IMR-90 (cell line): ENCODE results near the gene DUSP16. TPM values are rescaled to one million over a fixed set of nuclear protein-coding genes. Genes with fewer than 3 reads are reported as not detected.

Source experiments
- ATAC-seq: fragments of 200-7000 bp; cut with Tn5 transposase; 2 replicates; pipeline ENCODE4 v1.9.1; 2020; ENCODE audit warnings: low read depth, mild to moderate bottlenecking, moderate library complexity
- BruUV-seq: library from RNA; stranded (reverse); fragments of 400-500 nt; replicated peaks from 2 replicates; lab custom pipeline; 2021; lab: Mats Ljungman, UMichigan
- CTCF ChIA-PET: fragments of 300-600 bp; formaldehyde crosslinking; extraction: SDS; loops from one replicate; lab custom pipeline; 2021; ENCODE audit warnings: antibody characterized with exemption; lab: Yijun Ruan, JAX
- POLR2A ChIA-PET: fragments of 300-600 bp; sonication (Branson Sonifier 250); formaldehyde crosslinking; loops from one replicate; lab custom pipeline; 2022; ENCODE audit warnings: antibody characterized with exemption; ENCODE audit not compliant: unreplicated experiment; lab: Charles Lee
- DNase-seq: peaks from one replicate; pipeline ENCODE4 v3.0.0; 2013
- H2AFZ ChIP-seq: replicated peaks from 2 replicates; pipeline ENCODE3; 2013; ENCODE audit warnings: low read length, mild to moderate bottlenecking; ENCODE audit not compliant: poor library complexity
- H2AK5ac ChIP-seq: 2 replicates; pipeline ENCODE4 v1.6.1; 2013; ENCODE audit warnings: low read depth, low read length, inconsistent platforms
- H2AK9ac ChIP-seq: replicated peaks from 2 replicates; pipeline ENCODE3; 2013; ENCODE audit warnings: mild to moderate bottlenecking, low read depth, low read length, moderate library complexity; ENCODE audit not compliant: poor library complexity
- H2BK120ac ChIP-seq: 2 replicates; pipeline ENCODE4 v1.6.1; 2013; ENCODE audit warnings: low read depth, low read length, inconsistent platforms
- H2BK15ac ChIP-seq: 3 replicates; pipeline ENCODE4 v1.6.1; 2013; ENCODE audit warnings: low read depth, low read length, inconsistent platforms
- H2BK20ac ChIP-seq: 2 replicates; pipeline ENCODE4 v1.6.1; 2013; ENCODE audit warnings: low read depth, mild to moderate bottlenecking, inconsistent platforms, low read length, moderate library complexity
- H2BK5ac ChIP-seq: 2 replicates; pipeline ENCODE4 v1.6.1; 2013; ENCODE audit warnings: mild to moderate bottlenecking, low read depth, low read length, inconsistent platforms; ENCODE audit not compliant: poor library complexity, severe bottlenecking
- H3K14ac ChIP-seq: replicated peaks from 2 replicates; pipeline ENCODE4 v1.6.1; 2013; ENCODE audit warnings: low read depth, low read length, inconsistent platforms
- H3K18ac ChIP-seq: 2 replicates; pipeline ENCODE4 v1.6.1; 2013; ENCODE audit warnings: low read depth, low read length, control low read depth
- H3K23ac ChIP-seq: 2 replicates; pipeline ENCODE4 v1.6.1; 2013; ENCODE audit warnings: low read depth, low read length, inconsistent platforms
- H3K27ac ChIP-seq: 2 replicates; pipeline ENCODE4 v1.5.1; 2013; ENCODE audit warnings: mild to moderate bottlenecking, control low read depth, low read length; ENCODE audit not compliant: insufficient read depth
- H3K27me3 ChIP-seq: 2 replicates; pipeline ENCODE4 v1.6.1; 2013; ENCODE audit warnings: low read length; ENCODE audit not compliant: control insufficient read depth, insufficient read depth
- H3K36me3 ChIP-seq: 2 replicates; pipeline ENCODE4 v1.6.1; 2013; ENCODE audit warnings: low read length, mixed read lengths; ENCODE audit not compliant: control insufficient read depth, insufficient read depth
- H3K4ac ChIP-seq: 2 replicates; pipeline ENCODE4 v1.6.1; 2013; ENCODE audit warnings: low read depth, low read length, inconsistent platforms
- H3K4me1 ChIP-seq: 2 replicates; pipeline ENCODE4 v1.6.1; 2013; ENCODE audit warnings: low read length, mixed read lengths; ENCODE audit not compliant: control insufficient read depth, insufficient read depth
- H3K4me2 ChIP-seq: 2 replicates; pipeline ENCODE4 v1.6.1; 2013; ENCODE audit warnings: low read depth, mild to moderate bottlenecking, control low read depth, low read length, moderate library complexity
- H3K4me3 ChIP-seq: 2 replicates; pipeline ENCODE4 v1.5.1; 2013; ENCODE audit warnings: low read depth, mild to moderate bottlenecking, control low read depth, low read length, moderate library complexity; ENCODE audit not compliant: insufficient read depth
- H3K56ac ChIP-seq: 2 replicates; pipeline ENCODE4 v1.6.1; 2013; ENCODE audit warnings: low read length, inconsistent platforms; ENCODE audit not compliant: insufficient read depth; ENCODE audit errors: extremely low read depth
- H3K79me1 ChIP-seq, 2 experiments: 2 replicates each; pipeline ENCODE4 v1.6.1; 2013; ENCODE audit warnings: low read length in 2 of 2, inconsistent platforms in 1 of 2, low read depth in 1 of 2
- H3K9ac ChIP-seq: 2 replicates; pipeline ENCODE4 v1.6.1; 2013; ENCODE audit warnings: low read depth, low read length, control low read depth
- H3K9me1 ChIP-seq: 2 replicates; pipeline ENCODE4 v1.6.1; 2013; ENCODE audit warnings: low read length, inconsistent platforms; ENCODE audit not compliant: insufficient read depth
- H3K9me3 ChIP-seq: 2 replicates; pipeline ENCODE4 v1.6.1; 2013; ENCODE audit warnings: low read length; ENCODE audit not compliant: control insufficient read depth, insufficient read depth
- H4K20me1 ChIP-seq: 2 replicates; pipeline ENCODE4 v1.6.1; 2013; ENCODE audit warnings: low read length, inconsistent platforms; ENCODE audit not compliant: insufficient read depth
- H4K5ac ChIP-seq: 2 replicates; pipeline ENCODE4 v1.6.1; 2013; ENCODE audit warnings: mild to moderate bottlenecking, low read depth, low read length, control low read depth
- H4K8ac ChIP-seq, 2 experiments: 2 replicates each; pipeline ENCODE4 v1.6.1; 2013; ENCODE audit warnings: low read depth in 2 of 2, low read length in 2 of 2, control low read depth in 1 of 2, inconsistent platforms in 1 of 2
- H4K91ac ChIP-seq: 2 replicates; pipeline ENCODE4 v1.6.1; 2013; ENCODE audit warnings: low read depth, low read length, inconsistent platforms; ENCODE audit not compliant: insufficient read depth
- CEBPB ChIP-seq: IDR thresholded peaks from 2 replicates; pipeline ENCODE4 v1.6.1; 2012; ENCODE audit warnings: low read depth, low read length, improper control_type of control experiment
- CHD1 ChIP-seq: IDR thresholded peaks from 2 replicates; pipeline ENCODE4 v1.6.1; 2012; ENCODE audit warnings: low read depth, low read length, improper control_type of control experiment
- MAFK ChIP-seq: IDR thresholded peaks from 2 replicates; pipeline ENCODE4 v1.6.1; 2012; ENCODE audit warnings: low read depth, low read length, improper control_type of control experiment
- POLR2A ChIP-seq: IDR thresholded peaks from 2 replicates; pipeline ENCODE4 v1.6.1; 2012; ENCODE audit warnings: mild to moderate bottlenecking, low read depth, low read length
- RCOR1 ChIP-seq: IDR thresholded peaks from 2 replicates; pipeline ENCODE4 v1.6.1; 2012; ENCODE audit warnings: mild to moderate bottlenecking, low read length, improper control_type of control experiment; ENCODE audit not compliant: insufficient replicate concordance
- WGBS, 2 experiments: methylation state at CpG; one replicate each; pipeline versions ENCODE4 v1.1.5 to v1.1.7; 2013; ENCODE audit warnings: missing lambda C conversion rate in 2 of 2; ENCODE audit not compliant: insufficient read length in 1 of 2; ENCODE audit errors: extremely low coverage in 2 of 2; 5-methylcytosine and 5-hydroxymethylcytosine counted together
- dilution Hi-C: fragments of 300-500 bp; cut with HindIII; formaldehyde crosslinking; loops from one replicate; pipeline ENCODE4 v1.14.3; 2018; ENCODE audit warnings: low sequenced_read_pairs; ENCODE audit not compliant: unreplicated experiment
- in situ Hi-C: fragments of 300-500 bp; cut with MboI; formaldehyde crosslinking; loops from 3 replicates; pipeline ENCODE4 v1.14.3; 2019; ENCODE audit warnings: low sequenced_read_pairs, inconsistent platforms, mixed read lengths
- intact Hi-C: fragments of 100-400 bp; cut with micrococcal nuclease; formaldehyde crosslinking; loops from 2 replicates; pipeline ENCODE4 v1.10.0; 2022
- polyA plus RNA-seq, 3 experiments: library from polyadenylated mRNA; depleted of rRNA; stranded (reverse); fragments of >200 nt; gene quantifications; 2 replicates each; pipeline ENCODE4 v1.2.3, GENCODE V29; 2012; ENCODE audit warnings: low replicate concordance in 1 of 3
- total RNA-seq: library from RNA; depleted of rRNA; stranded (reverse); fragments of >200 nt; gene quantifications from 2 replicates; pipeline ENCODE4 v1.2.3, GENCODE V29; 2012
- TF ChIP-seq, protein P1 (sequence below): fragments of 150-350 bp; IDR thresholded peaks from 2 replicates; pipeline ENCODE4 v1.6.1; 2017; ENCODE audit warnings: mild to moderate bottlenecking, antibody characterized with exemption, low read length, low read depth

DUSP16 gene
- total and polyA plus RNA-seq, 2 of the 4 experiments (the other 2 are of a cell fraction) = 4.7 to 10.0 TPM

DNA sequence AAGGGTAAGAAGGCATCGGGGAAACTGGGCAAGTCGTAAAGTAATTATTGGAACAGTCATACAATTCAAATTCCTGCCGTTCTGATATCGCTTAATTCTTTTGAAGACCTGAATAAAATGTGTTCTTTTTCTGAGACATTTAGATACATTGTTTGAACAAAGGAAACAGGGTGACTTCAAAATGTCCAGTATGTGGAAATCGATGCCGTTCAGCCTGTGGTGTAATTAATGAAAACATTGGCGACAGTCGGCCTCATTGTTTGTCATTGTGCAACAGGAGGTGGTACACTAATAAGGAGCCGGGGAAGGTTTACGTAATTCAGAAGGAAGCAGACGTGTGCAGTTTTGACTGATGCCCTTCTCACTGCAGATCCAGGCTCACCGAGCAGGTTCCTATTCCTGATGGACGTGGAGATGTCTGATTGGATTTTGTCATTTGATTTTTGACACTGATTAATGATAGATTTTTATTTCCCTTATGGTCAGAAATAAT lies 113.1 kb downstream of the DUSP16 start:
- H2BK120ac ChIP-seq = no peak overlapping the region
- no peaks in the 10 kb centered on the region for H4K20me1 ChIP-seq
- no peak overlapping the region for H3K18ac ChIP-seq
- intact Hi-C loops (no loop called here), dilution Hi-C loops (no loop called here), in situ Hi-C loops (no loop called here)
- TF ChIP-seq CEBPB (peak; percentile 78), MAFK (no peak), CHD1 (no peak), POLR2A (no peak), RCOR1 (no peak)
- TF ChIP-seq, protein P1, sequence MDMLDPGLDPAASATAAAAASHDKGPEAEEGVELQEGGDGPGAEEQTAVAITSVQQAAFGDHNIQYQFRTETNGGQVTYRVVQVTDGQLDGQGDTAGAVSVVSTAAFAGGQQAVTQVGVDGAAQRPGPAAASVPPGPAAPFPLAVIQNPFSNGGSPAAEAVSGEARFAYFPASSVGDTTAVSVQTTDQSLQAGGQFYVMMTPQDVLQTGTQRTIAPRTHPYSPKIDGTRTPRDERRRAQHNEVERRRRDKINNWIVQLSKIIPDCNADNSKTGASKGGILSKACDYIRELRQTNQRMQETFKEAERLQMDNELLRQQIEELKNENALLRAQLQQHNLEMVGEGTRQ = no peak
- 0 out of 4 replicates have a peak, but pooled peaks cover 0 to 9% of the 10 kb centered on the region in 2 experiments for H3K79me1 ChIP-seq
- no peak overlapping the region for H2BK15ac ChIP-seq
- no peak for ATAC-seq
- H3K27me3 ChIP-seq = no peaks in the 10 kb centered on the region
- no peaks in the 10 kb centered on the region for H3K9me3 ChIP-seq
- no peak overlapping the region for H3K56ac ChIP-seq
- H4K91ac ChIP-seq = no peak overlapping the region
- no peak overlapping the region for H2AK9ac ChIP-seq
- H2BK5ac ChIP-seq = no peak overlapping the region
- 0 out of 2 replicates have a peak overlapping the region, but pooled peaks have one; percentile 7 for H3K4ac ChIP-seq
- H3K14ac ChIP-seq = 0 out of 2 replicates have a peak overlapping the region, but pooled peaks have one; percentile 48
- no peak overlapping the region for H4K5ac ChIP-seq
- H3K36me3 ChIP-seq = no peaks in the 10 kb centered on the region
- H3K9ac ChIP-seq = no peak overlapping the region
- H3K4me3 ChIP-seq = no peak overlapping the region
- H3K4me1 ChIP-seq = peaks cover 7% of the 10 kb centered on the region
- H2AFZ ChIP-seq = no peak overlapping the region
- WGBS, 2 experiments = 8% methylated on average over 4 of the region's 13 CpGs; no CpG with 5 or more reads in 1 of the 2 experiments
- no peaks in the 10 kb centered on the region for H3K9me1 ChIP-seq
- H3K4me2 ChIP-seq = no peak overlapping the region
- ChIA-PET POLR2A (no interaction called here), CTCF (no interaction called here)
- H2BK20ac ChIP-seq = no peak overlapping the region
- H3K23ac ChIP-seq = 0 out of 2 replicates have a peak overlapping the region, but pooled peaks have one; percentile 16
- no TSS peak for BruUV-seq
- peak; percentile 16 for DNase-seq
- H4K8ac ChIP-seq = no peak overlapping the region
- H3K27ac ChIP-seq = no peak overlapping the region
- no peak overlapping the region for H2AK5ac ChIP-seq
